Right ventricle myocardium superior (tissue), 1 donor: ENCODE data around the gene METAP1. TPM values are rescaled to one million over a fixed set of nuclear protein-coding genes. Genes with fewer than 3 reads are reported as not detected.
A peak's percentile ranks its signal among the peaks of the same experiment; 100 is the strongest.
"Not testable (repeated sequence)": the region's sequence is repeated elsewhere in the genome, so short reads cannot be mapped to it uniquely, and the experiment has no call there.

ENCODE experiments used
- ATAC-seq: fragments of 200-7000 bp; cut with Tn5 transposase; one replicate; pipeline ENCODE4 v1.9.1; 2020; ENCODE audit warnings: mild to moderate bottlenecking; ENCODE audit not compliant: poor library complexity
- DNase-seq: peaks from one replicate; pipeline ENCODE4 v3.0.0-alpha.2; 2020
- intact Hi-C: fragments of 100-400 bp; cut with DNase I; formaldehyde crosslinking; loops from one replicate; pipeline ENCODE4 v1.11.2; 2022
- total RNA-seq: library from RNA; stranded (reverse); fragmentation: NEBNext Ultra II Directional; extraction: Animal tissue kit (Norgen Biotek cat#: 25700); gene quantifications from one replicate; pipeline ENCODE4 v1.2.1, GENCODE V29; 2021
- donor health status: DM: no; HTN: yes; CAD: no; lungs with severe emphysema.

The METAP1 gene
- total RNA-seq, 1 donor from 2014 or later, result 57.5 TPM

GRCh38 chr4:99080869-99081268, 85.3 kb downstream of the METAP1 start:
- intact Hi-C loops, result loop anchor here (10.0 kb wide), 1 partner anchor 156 kb away; the partner anchor contains the start of gene EIF4E
- DNase-seq, ATAC-seq: not testable (repeated sequence)

- intact Hi-C loops, result loop anchor here (10.0 kb wide), 1 partner anchor 157 kb away; the partner anchor contains the start of gene EIF4E
- DNase-seq (no peak), ATAC-seq (no peak)
These were observed 86.7 kb downstream of the METAP1 start for GRCh38 chr4:99082192-99082591.

- intact Hi-C loops, result loop anchor here (10.0 kb wide), 1 partner anchor 160 kb away; the partner anchor contains the start of gene EIF4E
- no peak for DNase-seq
- no peak for ATAC-seq
These were observed 89.1 kb downstream of the METAP1 start for GRCh38 chr4:99084595-99084994.

GRCh38 chr4:99088023-99088449, 92.5 kb downstream of the METAP1 start:
- DNase-seq (peak; percentile 81), ATAC-seq (peak; percentile 83)
- intact Hi-C loops, result loop anchor here (10.0 kb wide), 1 partner anchor 163 kb away; the partner anchor contains the start of gene EIF4E

DNA sequence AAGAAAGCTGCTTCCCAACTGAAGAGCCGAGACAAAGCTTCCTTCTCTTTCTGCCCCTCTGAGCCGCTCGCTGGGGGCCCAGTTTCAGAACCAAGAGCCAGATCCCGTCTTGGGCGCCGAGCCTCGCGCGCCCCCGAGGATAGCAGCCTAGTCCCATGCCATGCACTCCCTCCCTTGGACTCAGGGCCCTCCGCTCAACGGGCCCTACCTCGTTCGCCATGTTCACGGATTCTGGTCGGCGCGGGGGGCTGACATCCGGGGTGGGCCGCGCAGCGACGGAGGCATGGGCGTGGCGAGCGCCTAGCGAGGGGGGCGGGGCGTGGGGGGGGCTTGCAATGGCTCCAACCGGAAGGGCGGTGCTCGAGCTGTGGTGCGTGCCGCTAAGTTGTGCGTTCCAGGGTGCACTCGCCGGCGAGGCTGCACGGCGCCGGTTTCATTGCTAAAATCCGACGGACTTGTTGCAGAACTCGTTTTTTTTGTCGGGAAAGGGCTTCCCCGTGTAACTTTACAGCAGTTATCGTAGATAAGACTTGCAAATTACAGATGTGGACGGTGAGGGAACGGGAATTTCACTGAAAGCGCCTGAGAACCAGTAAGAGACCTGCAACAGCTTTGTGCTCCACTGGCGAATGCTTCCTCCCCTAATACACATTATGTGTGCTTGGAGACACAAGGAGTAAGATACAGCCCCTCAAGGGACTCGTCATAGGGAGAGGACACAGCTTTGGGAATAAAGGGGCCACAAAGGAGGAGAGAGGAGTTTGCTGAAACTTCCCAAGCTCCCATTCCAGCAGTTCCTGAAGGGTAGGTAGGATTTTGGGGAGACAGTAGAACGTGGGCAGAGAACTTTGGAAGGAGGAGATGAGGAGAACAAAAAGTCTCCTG, 93.2 kb downstream of the METAP1 start, which contains the start of gene ADH5:
Gene ADH5 (minus strand): TSS at position 308 of the 885 bp plus-strand sequence. CDS start 88 bp downstream, at position 220.
- DNase-seq (peak; percentile 94), ATAC-seq (peak; percentile 99)
- intact Hi-C loops, result loop anchor here (10.0 kb wide), 1 partner anchor 164 kb away; the partner anchor contains the start of gene EIF4E

- no peak for ATAC-seq
- no peak for DNase-seq
- intact Hi-C loops, result no loop called here
These were observed 95.1 kb downstream of the METAP1 start for GRCh38 chr4:99090481-99091215.

DNA sequence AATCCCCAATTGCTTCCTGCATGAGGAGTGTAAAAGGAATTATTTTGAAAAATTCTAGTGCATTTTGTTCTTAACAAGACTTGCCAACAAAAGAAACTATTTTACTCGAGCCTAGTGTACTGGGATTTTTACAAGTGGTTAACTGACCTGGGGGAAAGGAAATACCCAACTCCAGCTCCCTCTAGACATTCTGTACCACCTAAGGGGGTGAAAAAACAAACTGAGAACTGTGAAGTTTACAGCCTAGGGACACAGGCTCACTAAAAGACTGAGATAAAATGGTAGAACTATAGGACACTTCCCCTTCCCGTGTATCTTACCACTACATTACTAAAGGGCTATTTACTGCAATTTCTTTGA, 95.7 kb downstream of the METAP1 start:
- DNase-seq, result no peak
- intact Hi-C loops, result no loop called here
- no peak for ATAC-seq

DNA sequence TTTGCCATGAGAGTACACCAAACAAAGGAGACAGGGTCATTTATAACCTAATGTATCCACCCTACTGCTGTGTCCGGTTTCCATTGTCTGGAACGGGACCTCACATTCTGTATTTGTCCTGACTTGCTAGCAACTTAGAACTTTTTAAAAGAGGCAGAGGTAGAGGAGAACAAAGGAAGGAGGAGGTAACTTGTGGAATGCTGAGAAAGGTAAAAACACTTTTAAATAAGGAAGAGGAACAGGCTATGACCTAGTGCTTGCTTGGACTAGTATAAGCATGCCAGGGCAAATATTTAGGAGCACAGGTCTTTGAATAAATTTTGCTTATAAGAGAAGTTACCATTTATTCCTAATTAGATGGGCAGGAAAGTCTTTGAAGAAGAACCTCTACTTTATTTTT, 96.3 kb downstream of the METAP1 start:
- ATAC-seq, intact Hi-C loops: not testable (repeated sequence)

GRCh38 chr4:99099311-99099710, 103.8 kb downstream of the METAP1 start:
- no peak for DNase-seq
- intact Hi-C loops, result no loop called here
- ATAC-seq, result no peak

More for the DNA sequence above, 96.3 kb downstream of the METAP1 start:
- DNase-seq, result not testable (repeated sequence)

DNA sequence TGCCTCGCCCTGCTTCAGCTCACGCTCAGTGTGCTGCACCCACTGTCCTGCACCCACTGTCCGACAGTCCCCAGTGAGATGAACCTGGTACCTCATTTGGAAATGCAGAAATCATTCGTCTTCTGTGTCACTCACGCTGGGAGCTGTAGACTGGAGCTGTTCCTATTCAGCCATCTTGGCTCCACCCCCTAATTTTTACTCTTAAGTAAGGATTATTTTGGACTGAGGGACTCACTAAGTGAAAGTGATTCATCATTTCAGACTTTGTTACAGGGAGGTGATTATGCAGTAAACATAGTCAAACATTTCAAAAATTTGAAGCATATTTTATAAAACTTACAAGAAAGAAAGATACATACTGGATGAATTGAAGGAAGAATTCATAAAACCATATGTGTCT, 104.3 kb downstream of the METAP1 start:
- not testable (repeated sequence) for ATAC-seq, DNase-seq

DNA sequence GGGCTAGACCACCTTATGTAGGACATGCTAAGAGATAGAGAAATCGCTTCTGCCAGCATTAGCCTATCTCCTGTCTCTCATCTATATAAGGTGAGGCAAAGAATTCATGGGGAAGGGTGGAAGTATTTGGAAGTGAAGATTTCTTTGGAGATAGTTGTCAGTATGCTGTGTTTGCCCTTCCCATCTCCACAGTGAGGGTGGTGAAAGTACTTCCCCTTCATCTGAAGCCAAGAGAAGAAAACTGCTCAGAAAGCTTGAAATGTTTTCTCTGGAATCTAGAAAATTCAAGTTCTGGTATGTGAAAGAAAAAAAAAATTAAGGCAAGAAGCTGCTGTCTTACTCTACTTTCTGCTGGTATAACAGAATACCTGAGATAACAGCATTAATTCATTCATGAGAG, 105.4 kb downstream of the METAP1 start:
- DNase-seq, result no peak
- intact Hi-C loops, result no loop called here
- ATAC-seq, result no peak

More for the DNA sequence above, 104.3 kb downstream of the METAP1 start:
- intact Hi-C loops, result not testable (repeated sequence)

DNA sequence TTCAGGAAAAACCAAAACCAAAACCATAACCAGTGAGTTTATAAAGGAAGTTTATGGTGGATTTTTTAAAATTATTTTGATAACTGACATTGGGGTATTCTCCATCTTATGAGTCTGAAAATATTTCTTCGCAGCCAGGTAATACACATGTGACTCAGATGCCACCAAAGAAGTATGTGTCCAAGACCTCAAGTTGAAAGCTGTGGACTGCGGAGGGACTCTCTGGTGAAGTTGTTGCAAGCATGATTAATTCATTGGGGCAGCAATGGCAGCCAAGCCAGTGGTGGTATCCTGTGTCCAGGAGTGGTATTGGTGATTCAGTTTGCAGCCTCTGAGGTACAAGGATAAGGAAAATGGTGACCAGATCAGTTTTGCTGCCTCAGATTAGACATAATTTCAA, 107.1 kb downstream of the METAP1 start:
- ATAC-seq, result no peak
- DNase-seq, result no peak
- intact Hi-C loops, result no loop called here

DNA sequence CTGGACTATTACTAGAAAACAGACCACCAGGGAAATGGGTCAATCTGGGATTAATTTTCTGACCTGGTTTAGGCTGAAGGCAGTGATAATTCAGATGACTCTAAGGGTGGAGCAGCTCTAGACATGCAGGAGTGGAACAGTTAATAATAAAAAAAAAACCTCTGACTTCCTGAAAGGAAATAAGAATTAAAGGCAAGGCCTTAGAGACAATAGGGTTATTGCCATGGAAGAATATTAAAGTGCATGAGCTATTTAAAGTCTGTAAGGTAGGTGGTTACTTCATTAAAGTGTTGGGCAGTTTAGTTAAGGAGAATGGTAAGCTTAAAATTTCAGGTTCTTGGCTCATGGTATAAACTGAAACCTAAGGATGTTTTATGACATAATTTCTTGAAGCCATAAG, 107.6 kb downstream of the METAP1 start:
- intact Hi-C loops, result no loop called here
- DNase-seq (no peak), ATAC-seq (no peak)

GRCh38 chr4:99104153-99104552, 108.6 kb downstream of the METAP1 start:
- DNase-seq (no peak), ATAC-seq (no peak)
- intact Hi-C loops, result no loop called here

DNA sequence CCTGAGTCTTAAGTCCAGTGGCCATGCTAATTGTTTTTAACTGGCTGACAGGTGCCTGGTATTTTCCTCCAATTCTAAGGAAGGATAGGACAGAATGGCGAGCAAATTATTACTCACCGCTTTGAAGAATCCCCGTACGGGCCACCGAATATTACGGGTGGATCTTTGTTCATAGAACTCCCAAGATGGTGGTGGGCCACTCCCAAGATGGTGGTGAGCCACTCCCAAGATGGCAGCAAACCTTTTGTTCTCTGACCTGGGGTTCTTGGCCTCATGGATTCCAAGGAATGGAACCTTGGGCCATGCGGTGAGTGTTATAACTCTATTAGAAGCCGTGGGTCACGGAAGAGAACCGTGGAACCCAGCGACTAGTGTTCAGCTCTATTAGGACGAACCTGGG, 113.8 kb downstream of the METAP1 start:
- intact Hi-C loops, result not testable (repeated sequence)

More for the DNA sequence above, 113.8 kb downstream of the METAP1 start:
- not testable (repeated sequence) for ATAC-seq, DNase-seq
